ENCODE measurements around the gene SIK3. TPM values are rescaled to one million over a fixed set of nuclear protein-coding genes. Genes with fewer than 3 reads are reported as not detected.

The SIK3 gene
- total and polyA plus RNA-seq, 4 donors, result 6.4 to 64.2 (median 39.0) TPM

DNA sequence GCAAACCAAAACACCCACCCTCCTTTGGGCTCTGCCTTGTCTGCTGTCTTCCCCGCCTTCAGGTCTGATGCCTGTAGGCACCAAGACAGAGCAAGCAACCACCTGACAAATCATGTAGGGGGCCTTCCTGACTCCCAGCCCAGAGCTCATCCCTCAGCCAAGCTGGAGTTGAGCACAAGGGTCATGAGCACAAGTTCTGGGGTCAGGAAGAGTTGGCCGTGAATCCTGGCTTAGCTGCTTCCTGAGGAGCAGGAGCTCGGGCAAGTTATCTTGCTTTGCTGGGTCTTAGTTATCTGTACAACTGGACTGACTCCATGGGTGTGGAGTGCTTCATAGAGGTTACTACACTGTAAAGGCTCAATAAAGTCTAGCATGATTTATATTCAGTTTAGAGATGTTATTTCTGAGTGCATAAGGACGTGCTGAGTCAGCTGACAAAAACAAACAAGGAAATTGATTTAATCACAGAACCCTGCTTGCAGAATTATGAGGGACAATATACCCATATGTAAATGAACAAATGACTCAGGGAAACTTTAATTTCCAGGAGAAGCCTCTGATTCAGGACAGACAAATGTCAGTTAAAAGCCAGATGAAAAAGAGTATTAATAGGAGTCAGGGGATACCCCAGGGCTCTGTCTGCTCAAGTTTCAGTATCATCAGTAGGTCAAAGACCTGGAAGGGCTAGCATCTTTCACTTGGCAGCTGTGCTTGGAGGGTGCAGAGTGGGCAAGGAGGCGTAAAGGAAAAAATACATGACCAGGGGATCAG lies 245.8 kb downstream of the SIK3 start:
- H3K4me1 ChIP-seq (ENCODE audit: control insufficient read depth in 1 of 2, insufficient read depth in 2 of 2, low read length in 2 of 2), result no peaks in the 10 kb centered on the region
- H3K9me3 ChIP-seq (ENCODE audit: control insufficient read depth, low read length), result no peaks in the 10 kb centered on the region
- 58 to 60% methylated on average over 5 of the region's 5 CpGs for WGBS, 2 donors
- intact Hi-C loops (cut with DNase I), result no loop called here
- ATAC-seq (ENCODE audit: low FRiP score) (peak; percentile 55), DNase-seq (no peak)
- no peak overlapping the region for H3K4me3 ChIP-seq (ENCODE audit: low read length in 2 of 2)
- H3K27ac ChIP-seq (ENCODE audit: low read depth in 1 of 2, low read length in 2 of 2), result peak overlapping the region in 1 of 2 donors; percentile 5
- peaks cover 0 to 4% of the 10 kb centered on the region in 2 donors for H3K36me3 ChIP-seq (ENCODE audit: control insufficient read depth in 1 of 2, insufficient read depth in 2 of 2, low read length in 1 of 2)
- no peaks in the 10 kb centered on the region for H3K27me3 ChIP-seq (ENCODE audit: control insufficient read depth in 1 of 2, insufficient read depth in 2 of 2, low read length in 1 of 2)

DNA sequence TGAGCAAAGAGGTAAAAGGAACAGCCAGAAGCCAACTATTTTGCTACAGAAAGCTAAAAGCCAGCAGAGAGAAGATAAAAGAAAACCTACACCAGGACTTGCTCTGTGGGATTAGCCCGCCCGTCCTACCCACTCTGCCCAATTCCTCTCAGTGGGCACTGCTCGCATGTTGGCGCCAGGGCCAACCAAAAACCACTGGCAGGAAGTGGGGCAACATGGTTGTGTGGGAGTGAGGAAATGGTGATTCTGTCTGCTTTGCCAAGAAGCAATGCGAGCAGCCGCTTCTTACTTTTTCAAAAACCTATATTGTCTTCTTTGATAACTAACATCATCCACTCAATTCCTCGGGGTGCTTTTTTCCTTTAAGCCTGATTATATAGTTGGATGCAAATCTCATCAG lies 246.6 kb downstream of the SIK3 start:
- peak in 1 of 2 donors; percentile 63 for DNase-seq
- intact Hi-C loops (cut with DNase I), result no loop called here
- no peaks in the 10 kb centered on the region for H3K27me3 ChIP-seq (ENCODE audit: control insufficient read depth in 1 of 2, insufficient read depth in 2 of 2, low read length in 1 of 2)
- 53 to 62% methylated on average over 7 of the region's 7 CpGs for WGBS, 2 donors
- H3K27ac ChIP-seq (ENCODE audit: low read depth in 1 of 2, low read length in 2 of 2), result no peak overlapping the region
- ATAC-seq (ENCODE audit: low FRiP score), result no peak
- H3K36me3 ChIP-seq (ENCODE audit: control insufficient read depth in 1 of 2, insufficient read depth in 2 of 2, low read length in 1 of 2), result peaks cover 0 to 7% of the 10 kb centered on the region in 2 donors
- H3K4me1 ChIP-seq (ENCODE audit: control insufficient read depth in 1 of 2, insufficient read depth in 2 of 2, low read length in 2 of 2), result no peaks in the 10 kb centered on the region
- no peaks in the 10 kb centered on the region for H3K9me3 ChIP-seq (ENCODE audit: control insufficient read depth, low read length)
- H3K4me3 ChIP-seq (ENCODE audit: low read length in 2 of 2), result no peak overlapping the region

DNA sequence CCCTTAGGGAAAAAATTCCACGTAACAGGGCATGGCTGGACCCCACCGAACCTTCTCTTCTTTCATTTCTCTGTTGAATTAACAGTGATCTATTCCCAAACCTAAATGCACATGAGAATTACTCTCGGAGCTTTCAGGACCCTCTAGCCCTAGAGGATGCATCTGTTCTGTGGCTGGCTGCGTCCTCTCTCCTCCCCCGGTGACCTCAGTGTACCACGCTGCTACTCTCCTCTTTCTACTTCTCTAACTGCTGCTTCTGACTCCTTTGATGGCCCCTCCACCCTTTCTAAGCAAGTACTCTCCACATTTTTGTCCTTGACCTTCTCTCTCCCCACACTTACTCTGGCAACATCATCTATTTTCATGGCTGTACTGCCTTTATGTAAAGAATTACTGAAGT lies 248.7 kb downstream of the SIK3 start:
- DNase-seq (no peak), ATAC-seq (ENCODE audit: low FRiP score) (no peak)
- Histone ChIP-seq H3K27ac (ENCODE audit: low read depth in 1 of 2, low read length in 2 of 2) (no peak overlapping the region), H3K4me1 (ENCODE audit: control insufficient read depth in 1 of 2, insufficient read depth in 2 of 2, low read length in 2 of 2) (no peaks in the 10 kb centered on the region), H3K27me3 (ENCODE audit: control insufficient read depth in 1 of 2, insufficient read depth in 2 of 2, low read length in 1 of 2) (no peaks in the 10 kb centered on the region), H3K4me3 (ENCODE audit: low read length in 2 of 2) (no peak overlapping the region), H3K9me3 (ENCODE audit: control insufficient read depth, low read length) (no peaks in the 10 kb centered on the region), H3K36me3 (ENCODE audit: control insufficient read depth in 1 of 2, insufficient read depth in 2 of 2, low read length in 1 of 2) (peaks cover 0 to 11% of the 10 kb centered on the region in 2 donors)
- 94 to 98% methylated on average over 6 of the region's 6 CpGs for WGBS, 2 donors
- intact Hi-C loops (cut with DNase I), result no loop called here

DNA sequence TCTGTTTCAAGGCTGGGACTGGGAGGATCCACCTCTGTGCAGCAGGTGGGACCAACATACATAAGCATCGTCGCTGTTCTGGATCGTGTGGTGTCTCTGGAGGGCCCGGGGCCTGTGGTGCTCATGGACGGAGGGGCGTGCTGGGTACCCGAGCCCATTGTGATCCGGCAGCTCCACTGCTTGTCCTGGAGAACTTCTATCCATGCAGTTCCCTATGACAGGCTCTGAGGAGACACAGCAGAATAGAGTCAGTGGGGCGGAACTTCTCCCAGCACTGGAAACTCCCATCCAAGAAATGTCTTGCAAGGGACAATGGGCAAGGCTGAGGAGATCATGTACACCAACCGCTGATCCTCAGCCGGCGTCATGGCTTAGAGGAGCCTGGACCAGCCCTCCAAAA lies 249.2 kb downstream of the SIK3 start:
- ATAC-seq (ENCODE audit: low FRiP score) (no peak), DNase-seq (peak in 1 of 2 donors; percentile 46)
- Histone ChIP-seq H3K36me3 (ENCODE audit: control insufficient read depth in 1 of 2, insufficient read depth in 2 of 2, low read length in 1 of 2) (peaks cover 0 to 11% of the 10 kb centered on the region in 2 donors), H3K4me1 (ENCODE audit: control insufficient read depth in 1 of 2, insufficient read depth in 2 of 2, low read length in 2 of 2) (no peaks in the 10 kb centered on the region), H3K4me3 (ENCODE audit: low read length in 2 of 2) (no peak overlapping the region), H3K27me3 (ENCODE audit: control insufficient read depth in 1 of 2, insufficient read depth in 2 of 2, low read length in 1 of 2) (no peaks in the 10 kb centered on the region), H3K27ac (ENCODE audit: low read depth in 1 of 2, low read length in 2 of 2) (no peak overlapping the region), H3K9me3 (ENCODE audit: control insufficient read depth, low read length) (no peaks in the 10 kb centered on the region)
- WGBS, 2 donors, result 96% methylated on average over 12 of the region's 12 CpGs
- intact Hi-C loops (cut with DNase I), result no loop called here

DNA sequence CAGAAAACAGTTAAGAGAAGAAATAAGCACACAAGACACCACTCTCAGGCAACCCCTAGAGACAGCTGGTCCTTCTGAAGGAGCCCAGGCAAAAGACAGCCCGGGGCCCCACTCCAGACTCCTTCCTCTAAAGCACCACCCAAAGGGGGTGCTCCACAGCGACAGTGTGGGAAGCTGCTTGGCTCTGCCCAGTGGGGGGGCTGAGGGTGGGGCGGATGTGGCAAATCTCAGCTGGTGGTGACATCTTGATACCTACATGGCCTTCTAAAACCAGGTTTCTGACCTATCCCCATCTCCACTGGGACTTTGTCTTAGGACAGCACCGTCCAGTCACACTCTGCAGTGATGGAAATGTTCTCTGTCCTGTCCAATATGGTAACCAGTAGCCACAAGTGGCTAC lies 250.6 kb downstream of the SIK3 start:
- Histone ChIP-seq H3K4me1 (ENCODE audit: control insufficient read depth in 1 of 2, insufficient read depth in 2 of 2, low read length in 2 of 2) (no peaks in the 10 kb centered on the region), H3K36me3 (ENCODE audit: control insufficient read depth in 1 of 2, insufficient read depth in 2 of 2, low read length in 1 of 2) (peaks cover 0 to 15% of the 10 kb centered on the region in 2 donors), H3K4me3 (ENCODE audit: low read length in 2 of 2) (no peak overlapping the region), H3K27ac (ENCODE audit: low read depth in 1 of 2, low read length in 2 of 2) (no peak overlapping the region), H3K27me3 (ENCODE audit: control insufficient read depth in 1 of 2, insufficient read depth in 2 of 2, low read length in 1 of 2) (no peaks in the 10 kb centered on the region), H3K9me3 (ENCODE audit: control insufficient read depth, low read length) (no peaks in the 10 kb centered on the region)
- ATAC-seq (ENCODE audit: low FRiP score) (no peak), DNase-seq (no peak)
- 95 to 97% methylated on average over 4 of the region's 4 CpGs for WGBS, 2 donors
- intact Hi-C loops (cut with DNase I), result no loop called here

DNA sequence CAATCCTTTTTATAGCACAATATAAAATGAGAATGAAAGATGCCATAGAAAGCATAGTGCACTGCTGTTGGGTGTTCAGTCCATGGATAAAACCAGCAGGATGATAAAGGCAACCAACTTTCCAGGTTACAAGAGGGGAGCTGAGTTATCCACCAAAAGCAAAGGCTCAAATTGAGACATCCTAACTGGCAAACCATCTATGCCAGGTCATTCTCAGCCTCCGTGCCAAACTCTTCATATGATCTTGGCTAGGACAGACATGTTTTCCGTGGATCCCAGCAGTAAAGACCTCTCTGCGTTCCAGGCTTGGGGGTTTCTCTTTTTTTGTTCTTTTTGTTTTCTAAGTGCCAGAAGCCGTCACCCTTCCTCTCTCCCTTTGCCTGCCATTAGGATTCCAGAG lies 253.5 kb downstream of the SIK3 start:
- 63 to 73% methylated on average over 4 of the region's 4 CpGs for WGBS, 2 donors
- H3K27me3 ChIP-seq (ENCODE audit: control insufficient read depth in 1 of 2, insufficient read depth in 2 of 2, low read length in 1 of 2), result no peaks in the 10 kb centered on the region
- ATAC-seq (ENCODE audit: low FRiP score), result no peak

DNA sequence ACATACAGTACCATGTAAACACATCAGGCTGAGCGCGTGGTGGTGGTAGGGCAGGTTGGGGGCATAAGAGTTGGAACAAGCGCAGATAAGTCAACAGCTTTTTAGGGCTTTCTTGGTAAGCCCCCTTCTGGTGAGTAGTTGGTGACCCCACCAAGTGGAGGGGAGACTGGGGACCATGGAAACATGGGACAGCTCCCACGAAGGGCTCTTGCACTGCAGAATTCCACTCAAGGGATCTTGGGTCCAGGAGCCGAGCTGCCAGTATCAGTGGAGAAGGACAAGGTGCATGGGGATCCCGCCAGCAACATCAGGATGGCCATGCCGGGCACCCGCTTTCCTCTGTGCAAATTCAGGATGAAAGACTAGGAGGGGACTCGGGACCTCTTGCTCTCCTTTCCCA lies 254.6 kb downstream of the SIK3 start:
- Histone ChIP-seq H3K4me1 (ENCODE audit: control insufficient read depth in 1 of 2, insufficient read depth in 2 of 2, low read length in 2 of 2) (no peaks in the 10 kb centered on the region), H3K9me3 (ENCODE audit: control insufficient read depth, low read length) (no peaks in the 10 kb centered on the region), H3K27me3 (ENCODE audit: control insufficient read depth in 1 of 2, insufficient read depth in 2 of 2, low read length in 1 of 2) (no peaks in the 10 kb centered on the region), H3K27ac (ENCODE audit: low read depth in 1 of 2, low read length in 2 of 2) (no peak overlapping the region), H3K36me3 (ENCODE audit: control insufficient read depth in 1 of 2, insufficient read depth in 2 of 2, low read length in 1 of 2) (peaks cover 0 to 15% of the 10 kb centered on the region in 2 donors), H3K4me3 (ENCODE audit: low read length in 2 of 2) (no peak overlapping the region)
- intact Hi-C loops (cut with DNase I), result no loop called here
- ATAC-seq (ENCODE audit: low FRiP score) (no peak), DNase-seq (no peak)
- 94 to 95% methylated on average over 9 of the region's 9 CpGs for WGBS, 2 donors

More for the DNA sequence above, 253.5 kb downstream of the SIK3 start:
- intact Hi-C loops (cut with DNase I), result no loop called here
- H3K36me3 ChIP-seq (ENCODE audit: control insufficient read depth in 1 of 2, insufficient read depth in 2 of 2, low read length in 1 of 2), result peaks cover 0 to 15% of the 10 kb centered on the region in 2 donors
- no peak overlapping the region for H3K4me3 ChIP-seq (ENCODE audit: low read length in 2 of 2)
- no peak overlapping the region for H3K27ac ChIP-seq (ENCODE audit: low read depth in 1 of 2, low read length in 2 of 2)
- H3K4me1 ChIP-seq (ENCODE audit: control insufficient read depth in 1 of 2, insufficient read depth in 2 of 2, low read length in 2 of 2), result no peaks in the 10 kb centered on the region
- no peaks in the 10 kb centered on the region for H3K9me3 ChIP-seq (ENCODE audit: control insufficient read depth, low read length)
- no peak for DNase-seq

DNA sequence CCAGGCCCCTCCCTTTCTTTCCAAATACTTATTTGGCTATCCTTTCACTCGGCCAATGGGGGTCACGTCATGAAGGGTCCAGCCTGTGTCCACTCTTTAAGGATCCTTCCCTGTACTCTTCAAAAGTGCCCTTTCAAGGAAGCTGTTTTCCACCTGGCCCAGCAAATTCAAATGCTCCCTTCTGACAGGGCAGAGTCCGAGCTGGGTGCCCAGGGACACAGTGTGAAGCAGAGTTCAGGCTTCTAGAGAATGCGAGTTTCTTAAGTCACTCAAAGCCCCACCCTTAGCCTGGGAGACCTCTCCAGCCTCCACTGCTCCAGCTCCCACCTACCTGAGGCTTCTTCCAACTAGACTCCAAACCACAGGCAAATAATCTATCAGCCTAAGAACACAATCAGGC lies 255.3 kb downstream of the SIK3 start:
- intact Hi-C loops (cut with DNase I), result no loop called here
- peaks cover 0 to 15% of the 10 kb centered on the region in 2 donors for H3K36me3 ChIP-seq (ENCODE audit: control insufficient read depth in 1 of 2, insufficient read depth in 2 of 2, low read length in 1 of 2)
- H3K27me3 ChIP-seq (ENCODE audit: control insufficient read depth in 1 of 2, insufficient read depth in 2 of 2, low read length in 1 of 2), result no peaks in the 10 kb centered on the region
- WGBS, 2 donors, result 83 to 86% methylated on average over 4 of the region's 4 CpGs
- H3K27ac ChIP-seq (ENCODE audit: low read depth in 1 of 2, low read length in 2 of 2), result no peak overlapping the region
- ATAC-seq (ENCODE audit: low FRiP score) (no peak), DNase-seq (no peak)
- no peaks in the 10 kb centered on the region for H3K9me3 ChIP-seq (ENCODE audit: control insufficient read depth, low read length)
- H3K4me1 ChIP-seq (ENCODE audit: control insufficient read depth in 1 of 2, insufficient read depth in 2 of 2, low read length in 2 of 2), result no peaks in the 10 kb centered on the region
- no peak overlapping the region for H3K4me3 ChIP-seq (ENCODE audit: low read length in 2 of 2)

DNA sequence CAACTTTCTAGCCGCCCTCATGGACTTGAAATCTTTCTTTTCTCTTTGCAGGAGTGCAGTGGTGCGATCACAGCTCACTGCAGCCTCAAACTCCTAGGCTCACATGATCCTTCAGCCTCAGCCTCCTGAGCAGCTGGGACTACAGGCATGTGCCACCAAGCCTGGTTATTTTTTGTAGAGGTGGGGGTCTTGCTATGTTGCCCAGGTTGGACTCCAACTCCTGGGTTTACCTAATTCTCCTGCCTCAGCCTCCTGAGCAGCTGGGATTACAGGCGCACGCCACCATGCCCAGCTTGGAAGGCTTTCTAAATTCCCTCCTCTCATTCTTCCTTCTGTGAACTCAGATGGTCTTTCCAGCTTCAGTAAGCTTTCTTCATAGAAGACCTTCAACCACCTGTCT lies 256.1 kb downstream of the SIK3 start:
- Histone ChIP-seq H3K4me3 (ENCODE audit: low read length in 2 of 2) (no peak overlapping the region), H3K27me3 (ENCODE audit: control insufficient read depth in 1 of 2, insufficient read depth in 2 of 2, low read length in 1 of 2) (no peaks in the 10 kb centered on the region), H3K36me3 (ENCODE audit: control insufficient read depth in 1 of 2, insufficient read depth in 2 of 2, low read length in 1 of 2) (peaks cover 0 to 9% of the 10 kb centered on the region in 2 donors), H3K4me1 (ENCODE audit: control insufficient read depth in 1 of 2, insufficient read depth in 2 of 2, low read length in 2 of 2) (no peaks in the 10 kb centered on the region), H3K9me3 (ENCODE audit: control insufficient read depth, low read length) (no peaks in the 10 kb centered on the region), H3K27ac (ENCODE audit: low read depth in 1 of 2, low read length in 2 of 2) (no peak overlapping the region)
- intact Hi-C loops (cut with DNase I), result no loop called here
- DNase-seq (no peak), ATAC-seq (ENCODE audit: low FRiP score) (no peak)
- WGBS, 2 donors, result 97 to 100% methylated on average over 4 of the region's 4 CpGs
